Psoas muscle (tissue), 8 donors: ENCODE results near the gene BICDL1. TPM values are rescaled to one million over a fixed set of nuclear protein-coding genes. Genes with fewer than 3 reads are reported as not detected.

Source experiments
- ATAC-seq, 4 donors: fragments of 200-7000 bp; cut with Tn5 transposase; one replicate each; pipeline ENCODE4 v1.9.1; 2020; ENCODE audit warnings: moderate library complexity in 3 of 4, mild to moderate bottlenecking in 2 of 4
- DNase-seq, 2 donors: peaks; one replicate each; pipeline ENCODE4 v3.0.0-alpha.2; 2020
- H3K27ac ChIP-seq: fragments of 200-600 bp; one replicate; pipeline ENCODE4 v1.8.0; 2022
- H3K27me3 ChIP-seq, 3 donors: fragments of 200-600 bp in 1 of 3; one replicate each; pipeline versions ENCODE4 v1.6.1 to v1.8.0; 2013 to 2022; ENCODE audit warnings: low read length in 2 of 3, mild to moderate bottlenecking in 2 of 3, moderate library complexity in 1 of 3; ENCODE audit not compliant: insufficient read depth in 3 of 3
- H3K36me3 ChIP-seq, 2 donors: fragments of 200-600 bp in 1 of 2; one replicate each; pipeline versions ENCODE4 v1.6.1 to v1.8.0; 2013 to 2022; ENCODE audit warnings: low read depth in 1 of 2, mild to moderate bottlenecking in 1 of 2, moderate library complexity in 1 of 2; ENCODE audit not compliant: insufficient read depth in 1 of 2
- H3K4me1 ChIP-seq: fragments of 200-600 bp; one replicate; pipeline ENCODE4 v1.8.0; 2022
- H3K4me3 ChIP-seq: fragments of 200-600 bp; one replicate; pipeline ENCODE4 v1.8.0; 2022; ENCODE audit warnings: mild to moderate bottlenecking
- H3K9me3 ChIP-seq: fragments of 200-600 bp; one replicate; pipeline ENCODE4 v1.8.0; 2022
- WGBS, 3 donors: extraction: QIAGEN DNeasy Blood & Tissue Kit; methylation state at CpG; one replicate each; pipeline versions ENCODE4 v1.1.6 to v1.1.7; 2013; 5-methylcytosine and 5-hydroxymethylcytosine counted together
- intact Hi-C, 2 donors: fragments of 100-400 bp; cut with DNase I; formaldehyde crosslinking; loops; one replicate each; pipeline versions ENCODE4 v1.11.0 to v1.14.2; 2022
- polyA plus RNA-seq, 3 donors: library from polyadenylated mRNA; stranded (reverse); fragments of 200-250 nt; gene quantifications; one replicate each; pipeline ENCODE4 v1.2.3, GENCODE V29; 2013
- total RNA-seq, 4 donors: library from RNA; stranded (reverse); fragmentation: NEBNext Ultra II Directional in 2 of 4; extraction: Animal tissue kit (Norgen Biotek cat#: 25700) in 2 of 4; gene quantifications; one replicate each; pipeline versions ENCODE4 v1.2.1 to v1.2.4, GENCODE V29; 2021 to 2023
- TF ChIP-seq, protein P1 (sequence below): fragments of 200-600 bp; IDR thresholded peaks from one replicate; pipeline ENCODE4 v1.8.0; 2022; ENCODE audit warnings: antibody characterized with exemption
- donor health status: healthy with polysubstance abuse.
- donor health status: DM: no; HTN: no; CAD: no; lungs with moderate emphysema.
- donor health status: Bipolar disorder and iron deficiency.
- donor health status: healthy.
- donor health status: DM: yes; HTN: yes; CAD: no.
- donor health status: DM: no; HTN: no; CAD: no.
- donor health status: DM: no; HTN: no; CAD: no.
- donor health status: DM: yes; HTN: yes; CAD: no.

BICDL1 gene
- total and polyA plus RNA-seq, 7 donors = 0.05 to 0.22 (median 0.11) TPM; not detected in 1

GRCh38 chr12:120079411-120080400, 90.7 kb downstream of the BICDL1 start:
- intact Hi-C loops = loop anchor here in 1 of 2 donors (10.0 kb wide), 1 partner anchor 275 kb away; no protein-coding TSS in a partner anchor
- DNase-seq (peak in 1 of 2 donors; percentile 41), ATAC-seq (no peak)
- no peak overlapping the region for H3K4me3 ChIP-seq
- TF ChIP-seq, protein P1, sequence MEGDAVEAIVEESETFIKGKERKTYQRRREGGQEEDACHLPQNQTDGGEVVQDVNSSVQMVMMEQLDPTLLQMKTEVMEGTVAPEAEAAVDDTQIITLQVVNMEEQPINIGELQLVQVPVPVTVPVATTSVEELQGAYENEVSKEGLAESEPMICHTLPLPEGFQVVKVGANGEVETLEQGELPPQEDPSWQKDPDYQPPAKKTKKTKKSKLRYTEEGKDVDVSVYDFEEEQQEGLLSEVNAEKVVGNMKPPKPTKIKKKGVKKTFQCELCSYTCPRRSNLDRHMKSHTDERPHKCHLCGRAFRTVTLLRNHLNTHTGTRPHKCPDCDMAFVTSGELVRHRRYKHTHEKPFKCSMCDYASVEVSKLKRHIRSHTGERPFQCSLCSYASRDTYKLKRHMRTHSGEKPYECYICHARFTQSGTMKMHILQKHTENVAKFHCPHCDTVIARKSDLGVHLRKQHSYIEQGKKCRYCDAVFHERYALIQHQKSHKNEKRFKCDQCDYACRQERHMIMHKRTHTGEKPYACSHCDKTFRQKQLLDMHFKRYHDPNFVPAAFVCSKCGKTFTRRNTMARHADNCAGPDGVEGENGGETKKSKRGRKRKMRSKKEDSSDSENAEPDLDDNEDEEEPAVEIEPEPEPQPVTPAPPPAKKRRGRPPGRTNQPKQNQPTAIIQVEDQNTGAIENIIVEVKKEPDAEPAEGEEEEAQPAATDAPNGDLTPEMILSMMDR = no peak
- H3K27me3 ChIP-seq = no peaks in the 10 kb centered on the region
- H3K36me3 ChIP-seq = no peaks in the 10 kb centered on the region
- 64 to 67% (median 66%) methylated on average over 9 of the region's 9 CpGs for WGBS, 3 donors
- no peaks in the 10 kb centered on the region for H3K9me3 ChIP-seq
- no peak overlapping the region for H3K27ac ChIP-seq
- no peaks in the 10 kb centered on the region for H3K4me1 ChIP-seq

- Histone ChIP-seq H3K9me3 (no peaks in the 10 kb centered on the region), H3K4me3 (no peak overlapping the region), H3K27me3 (no peaks in the 10 kb centered on the region), H3K4me1 (peaks cover 5% of the 10 kb centered on the region), H3K36me3 (no peaks in the 10 kb centered on the region), H3K27ac (no peak overlapping the region)
- TF ChIP-seq, protein P1 = no peak
- DNase-seq = no peak
- intact Hi-C loops = loop anchor here in 1 of 2 donors (10.0 kb wide), 1 partner anchor 277 kb away; no protein-coding TSS in a partner anchor
- WGBS, 3 donors = 94 to 98% (median 95%) methylated on average over 2 of the region's 2 CpGs
- no peak for ATAC-seq
Measured at GRCh38 chr12:120081641-120082040, 92.6 kb downstream of the BICDL1 start.

DNA sequence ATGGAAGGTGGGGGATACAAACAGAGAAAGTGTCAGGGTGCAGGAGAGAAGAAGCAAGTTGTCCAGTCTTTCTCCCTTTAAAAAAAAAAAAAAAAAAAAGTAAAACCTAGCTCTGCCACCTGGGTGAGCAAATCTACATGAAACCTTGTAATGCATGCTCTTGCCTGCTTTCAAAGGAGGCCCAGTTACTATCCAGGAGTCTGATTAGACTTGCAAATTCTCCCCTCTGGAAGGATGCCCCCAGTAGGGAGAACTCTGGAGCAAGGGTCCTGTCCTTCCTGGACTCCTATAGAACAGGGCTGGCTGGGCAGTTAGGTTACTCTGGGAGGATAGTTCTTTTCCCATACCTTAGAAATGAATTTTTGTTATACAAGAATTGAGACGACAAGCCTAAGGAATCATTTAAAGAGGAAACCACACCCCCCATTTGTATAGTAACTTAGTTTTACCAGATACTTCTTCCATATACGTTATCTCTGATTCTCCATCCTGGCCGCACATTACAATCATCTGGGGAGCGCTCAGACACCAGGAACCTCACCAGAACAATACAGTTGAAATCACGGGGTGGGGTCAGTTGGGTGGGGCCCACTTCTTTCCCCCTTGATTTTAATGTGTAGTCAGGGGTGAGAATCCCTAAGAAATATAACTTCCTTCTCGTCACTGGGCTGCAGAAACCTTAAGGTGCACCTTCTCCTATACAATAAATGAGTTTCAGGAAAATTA, 97.0 kb downstream of the BICDL1 start:
- intact Hi-C loops = loop anchor here in 1 of 2 donors (2.0 to 10.0 kb wide), 2 partner anchors 97 to 281 kb away; partner anchors contain the start of gene BICDL1
- Histone ChIP-seq H3K4me1 (peaks cover 23% of the 10 kb centered on the region), H3K9me3 (no peaks in the 10 kb centered on the region), H3K27ac (peak overlapping the region; percentile 89), H3K4me3 (peak overlapping the region; percentile 61), H3K27me3 (no peaks in the 10 kb centered on the region), H3K36me3 (no peaks in the 10 kb centered on the region)
- TF ChIP-seq, protein P1 = no peak
- ATAC-seq (no peak), DNase-seq (peak in 1 of 2 donors; percentile 12)
- WGBS, 3 donors = 65 to 73% (median 67%) methylated on average over 6 of the region's 6 CpGs

DNA sequence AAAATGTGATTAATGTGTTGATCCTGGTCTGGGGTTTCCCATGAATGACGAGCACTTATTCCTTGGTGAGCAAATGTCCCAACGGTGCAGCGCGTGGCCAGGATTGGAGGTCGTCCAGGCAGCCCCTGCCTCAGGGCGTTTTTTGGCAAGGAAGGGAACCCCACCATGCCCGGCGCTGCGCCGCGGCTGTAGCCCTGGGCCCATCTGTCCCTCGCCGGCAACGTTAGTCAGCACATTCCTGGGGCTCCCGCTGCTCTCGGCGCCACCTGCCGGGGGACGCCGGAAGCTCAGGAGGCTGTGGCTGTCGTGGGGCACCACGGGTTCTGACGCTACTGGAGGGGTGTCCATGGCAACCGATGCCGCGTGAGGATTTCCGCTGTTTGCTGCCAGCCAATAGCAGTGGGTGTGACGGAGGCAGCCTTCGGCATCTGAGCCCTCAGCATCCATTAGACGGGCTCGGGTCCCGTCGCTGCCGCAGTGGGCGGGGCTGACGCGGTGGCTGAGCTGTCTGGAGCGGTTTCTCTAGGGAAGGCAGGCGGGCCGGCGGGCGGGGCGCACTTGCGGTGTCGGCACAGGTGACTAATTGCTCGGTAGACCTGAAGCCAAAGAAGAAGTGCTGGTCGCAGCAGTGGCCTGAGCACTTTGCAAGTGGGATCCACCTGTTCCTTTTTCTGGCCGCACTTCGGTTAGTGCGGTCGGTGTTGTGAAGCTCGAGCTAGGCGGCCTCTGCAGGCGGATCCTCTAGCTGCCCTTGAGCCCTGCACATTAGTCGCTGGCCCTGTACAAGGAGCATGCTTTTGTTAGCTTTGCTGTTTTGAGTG, 98.0 kb downstream of the BICDL1 start:
- ATAC-seq (peak; percentile 93 to 97 (median 94)), DNase-seq (peak; percentile 99)
- intact Hi-C loops = loop anchor here in 1 of 2 donors (2.0 to 10.0 kb wide), 2 partner anchors 98 to 282 kb away; partner anchors contain the start of gene BICDL1
- peak overlapping the region; percentile 89 for H3K27ac ChIP-seq
- 0% methylated on average over 55 of the region's 55 CpGs for WGBS, 3 donors
- H3K27me3 ChIP-seq = no peaks in the 10 kb centered on the region
- TF ChIP-seq, protein P1 = peak; percentile 95
- peak overlapping the region; percentile 61 for H3K4me3 ChIP-seq
- H3K36me3 ChIP-seq = no peaks in the 10 kb centered on the region
- H3K4me1 ChIP-seq = peaks cover 28% of the 10 kb centered on the region
- H3K9me3 ChIP-seq = no peaks in the 10 kb centered on the region
